HepG2 (cell line): ENCODE results near the gene CKS1B. TPM values are rescaled to one million over a fixed set of nuclear protein-coding genes. Genes with fewer than 3 reads are reported as not detected.

Experiments
- ATAC-seq: fragments of 200-7000 bp; cut with Tn5 transposase; 3 replicates; pipeline ENCODE4 v1.9.1; 2020; ENCODE audit warnings: mild to moderate bottlenecking, moderate library complexity
- BruUV-seq: library from RNA; stranded (reverse); fragments of 400-500 nt; replicated peaks from 2 replicates; lab custom pipeline; 2021; lab: Mats Ljungman, UMichigan
- CTCF ChIA-PET: fragments of 300-600 bp; formaldehyde crosslinking; extraction: SDS; loops from one replicate; lab custom pipeline; 2021; ENCODE audit warnings: low total read pairs, inconsistent platforms, low intra/inter-chr PET ratio; lab: Yijun Ruan, JAX
- POLR2A ChIA-PET: fragments of 350-600 bp; sonication (Branson Sonifier 250); formaldehyde crosslinking; loops from one replicate; lab custom pipeline; 2020; ENCODE audit warnings: antibody characterized with exemption, inconsistent platforms; lab: Yijun Ruan, JAX
- DNase-seq: peaks from one replicate; pipeline ENCODE4 v3.0.0-alpha.2; 2015; ENCODE audit warnings: low spot score
- FAIRE-seq: peaks from 3 replicates; lab custom pipeline; 2011; peaks lifted over from hg19 to GRCh38; lab: Jason Lieb, UNC
- H2AFZ ChIP-seq: one replicate; pipeline ENCODE4 v1.6.1; 2011; ENCODE audit warnings: low read length, inconsistent platforms
- H3K27ac ChIP-seq: fragments of 300-600 bp; 3 replicates; pipeline ENCODE4 v1.8.0; 2011; ENCODE audit warnings: mixed run types, mild to moderate bottlenecking, mixed read lengths, low read length, inconsistent platforms; ENCODE audit not compliant: insufficient read depth; ENCODE audit errors: extremely low read length
- H3K27me3 ChIP-seq, 2 experiments: fragments of 200-600 bp in 1 of 2; 2 replicates in 1 of 2; 3 replicates in 1 of 2; pipeline versions ENCODE4 v1.6.0 to v1.8.0; 2011; ENCODE audit warnings: low read length in 2 of 2, mild to moderate bottlenecking in 2 of 2, moderate library complexity in 2 of 2, inconsistent platforms in 1 of 2; ENCODE audit not compliant: insufficient read depth in 2 of 2, control insufficient read depth in 1 of 2
- H3K36me3 ChIP-seq, 2 experiments: fragments of 200-600 bp in 1 of 2; replicated peaks in 1 of 2; 2 replicates in 1 of 2; 3 replicates in 1 of 2; pipeline versions ENCODE4 v1.5.1 to v1.8.0; 2011; ENCODE audit warnings: low read length in 2 of 2, inconsistent platforms in 1 of 2; ENCODE audit not compliant: insufficient read depth in 2 of 2, control insufficient read depth in 1 of 2
- H3K4me1 ChIP-seq: 2 replicates; pipeline ENCODE4 v1.5.1; 2012; ENCODE audit warnings: low read length, inconsistent platforms; ENCODE audit not compliant: insufficient read depth
- H3K4me2 ChIP-seq: 2 replicates; pipeline ENCODE4 v1.6.0; 2011; ENCODE audit warnings: low read depth, low read length, inconsistent platforms
- H3K4me3 ChIP-seq, 3 experiments: fragments of 200-600 bp in 1 of 3; sonication (generic), shearing (Covaris generic) in 1 of 3; replicated peaks in 1 of 3; 2 replicates each; pipeline ENCODE4 v1.5.1; 2011 to 2016; ENCODE audit warnings: low read length in 3 of 3, inconsistent platforms in 2 of 3, low read depth in 2 of 3, mild to moderate bottlenecking in 2 of 3, control low read depth in 1 of 3, mixed read lengths in 1 of 3; ENCODE audit not compliant: insufficient read depth in 1 of 3
- H3K79me2 ChIP-seq: one replicate; pipeline ENCODE4 v1.6.1; 2011; ENCODE audit warnings: low read length, inconsistent platforms; ENCODE audit not compliant: insufficient read depth
- H3K9ac ChIP-seq: 2 replicates; pipeline ENCODE4 v1.6.0; 2011; ENCODE audit warnings: mild to moderate bottlenecking, low read depth, low read length, inconsistent platforms; ENCODE audit not compliant: insufficient read depth
- H3K9me3 ChIP-seq: 2 replicates; pipeline ENCODE4 v1.5.1; 2012; ENCODE audit warnings: mild to moderate bottlenecking, low read length
- H4K20me1 ChIP-seq: 2 replicates; pipeline ENCODE4 v1.6.0; 2011; ENCODE audit warnings: inconsistent platforms, mild to moderate bottlenecking, low read length, moderate library complexity; ENCODE audit not compliant: insufficient read depth
- BRF2 ChIP-seq: sonication (generic); formaldehyde crosslinking; IDR thresholded peaks from 2 replicates; pipeline ENCODE4 v1.8.1; 2022; ENCODE audit warnings: mild to moderate bottlenecking, missing genetic modification reagents
- CBX2 ChIP-seq, 2 experiments: fragments of 200-600 bp in 1 of 2; sonication (generic); formaldehyde crosslinking in 1 of 2; IDR thresholded peaks; 2 replicates each; pipeline versions ENCODE4 v1.7.0 to v1.8.1; 2018 to 2022; ENCODE audit warnings: low read depth in 2 of 2, low read length in 1 of 2, mild to moderate bottlenecking in 1 of 2, missing genetic modification reagents in 1 of 2
- DDIT3 ChIP-seq: sonication (generic); formaldehyde crosslinking; IDR thresholded peaks from 2 replicates; pipeline ENCODE4 v1.4.0; 2020; ENCODE audit warnings: mild to moderate bottlenecking, missing genetic modification reagents
- GFI1 ChIP-seq: sonication (generic); formaldehyde crosslinking; IDR thresholded peaks from 2 replicates; pipeline ENCODE4 v1.5.0; 2020; ENCODE audit warnings: missing genetic modification reagents, mild to moderate bottlenecking, borderline replicate concordance
- HNF1B ChIP-seq: sonication (generic); formaldehyde crosslinking; IDR thresholded peaks from 2 replicates; pipeline ENCODE4 v1.5.1; 2020; ENCODE audit warnings: mild to moderate bottlenecking, moderate library complexity, missing genetic modification reagents
- MYPOP ChIP-seq: sonication (generic); formaldehyde crosslinking; IDR thresholded peaks from 2 replicates; pipeline ENCODE4 v1.8.1; 2023; ENCODE audit warnings: mild to moderate bottlenecking, moderate library complexity, missing genetic modification reagents
- SETDB1 ChIP-seq: sonication (generic); formaldehyde crosslinking; IDR thresholded peaks from 2 replicates; pipeline ENCODE4 v1.5.1; 2020; ENCODE audit warnings: missing genetic modification reagents, mild to moderate bottlenecking, borderline replicate concordance
- YY1 ChIP-seq: IDR thresholded peaks from 2 replicates; pipeline ENCODE4 v1.6.1; 2011; ENCODE audit warnings: low read length, low read depth, moderate library complexity, mild to moderate bottlenecking; ENCODE audit not compliant: insufficient read depth, insufficient replicate concordance
- ZBTB25 ChIP-seq: IDR thresholded peaks from 2 replicates; pipeline ENCODE4 v1.6.1; 2018; ENCODE audit warnings: missing genetic modification reagents
- ZNF281 ChIP-seq: sonication (generic); formaldehyde crosslinking; IDR thresholded peaks from 2 replicates; pipeline ENCODE4 v1.4.0; 2020; ENCODE audit warnings: missing genetic modification reagents, borderline replicate concordance
- ZNF558 ChIP-seq: sonication (generic); formaldehyde crosslinking; IDR thresholded peaks from 2 replicates; pipeline ENCODE4 v1.9.0; 2022; ENCODE audit warnings: mild to moderate bottlenecking, missing genetic modification reagents, borderline replicate concordance
- WGBS: methylation state at CpG from one replicate; pipeline ENCODE4 v1.1.6; 2017; ENCODE audit warnings: low lambda C conversion rate; 5-methylcytosine and 5-hydroxymethylcytosine counted together
- in situ Hi-C: cut with HindIII; loops from 2 replicates; pipeline ENCODE4 v1.10.0; 2017; ENCODE audit warnings: low pct_unique_long_range_greater_than_20kb; ENCODE audit not compliant: extremely low pct_ligation_motif_present
- intact Hi-C: fragments of 100-400 bp; cut with micrococcal nuclease; formaldehyde crosslinking; loops from one replicate; pipeline ENCODE4 v1.10.0; 2022; ENCODE audit not compliant: unreplicated experiment
- polyA plus RNA-seq, 8 experiments: library from polyadenylated mRNA; depleted of rRNA in 3 of 8; stranded (reverse) in 7 of 8; unstranded in 1 of 8; fragments of >200 nt; fragmentation: Illumina TruSeq in 4 of 8; extraction: Trizol in 4 of 8; gene quantifications; 2 replicates each; pipeline versions ENCODE4 v1.2.1 to v1.2.3, GENCODE V29; 2011 to 2016; ENCODE audit warnings: low read depth in 4 of 8, missing spikeins in 1 of 8, mixed read lengths in 1 of 8; ENCODE audit not compliant: insufficient read depth in 1 of 8
- total RNA-seq, 5 experiments: library from RNA; depleted of rRNA; stranded (reverse); fragments of >200 nt; fragmentation: Illumina TruSeq; extraction: Trizol; gene quantifications; 2 replicates each; pipeline ENCODE4 v1.2.3, GENCODE V29; 2016; ENCODE audit warnings: low read depth in 1 of 5

CKS1B gene
- total and polyA plus RNA-seq, 2 of the 13 experiments (the other 11 are each of a cell fraction or from before 2014, with no cell fraction given) = 217 to 222 TPM

GRCh38 chr1:154999571-155000410 is 25.3 kb downstream of the CKS1B start:
- ATAC-seq = peak; percentile 7; the same call in 2 of the 3 replicates
- H3K4me2 ChIP-seq = peak overlapping the region; percentile 100
- CTCF ChIA-PET = interaction anchor here (2.8 to 6.8 kb wide), 2 partner anchors 18 to 93 kb away, joined by 11 to 54 read pairs; no protein-coding TSS in a partner anchor
- 44% methylated on average over 49 of the region's 50 CpGs for WGBS
- H2AFZ ChIP-seq = no peak overlapping the region
- peaks cover 19% of the 10 kb centered on the region for H3K79me2 ChIP-seq
- in situ Hi-C loops = loop anchor here (5.0 kb wide), 1 partner anchor 37 kb away; the partner anchor contains the start of gene PYGO2
- H4K20me1 ChIP-seq = no peaks in the 10 kb centered on the region
- POLR2A ChIA-PET = interaction anchor here (0.8 to 6.7 kb wide), 17 partner anchors 10 to 127 kb away, joined by 3 to 90 read pairs (median 6); partner anchors contain the start of genes FLAD1, PBXIP1, PMVK and SHC1
- no peaks in the 10 kb centered on the region; a peak in 1 of 5 replicates for H3K27me3 ChIP-seq
- no peaks in the 10 kb centered on the region for H3K9me3 ChIP-seq
- peaks cover 26% of the 10 kb centered on the region for H3K4me1 ChIP-seq
- H3K27ac ChIP-seq = peak overlapping the region; percentile 97
- FAIRE-seq = no peak
- intact Hi-C loops = loop anchor here (1.0 to 5.0 kb wide), 4 partner anchors 26 to 442 kb away; partner anchors contain the start of genes EFNA4, PYGO2 and UBE2Q1
- H3K4me3 ChIP-seq = peak overlapping the region; percentile 72 to 86 (median 84)
- H3K9ac ChIP-seq = peak overlapping the region; percentile 97
- no TSS peak for BruUV-seq
- DNase-seq = peak; percentile 41
- no peaks in the 10 kb centered on the region for H3K36me3 ChIP-seq
- TF ChIP-seq DDIT3 (CRISPR knock-in tag) = no peak
- no peak for TF ChIP-seq BRF2 (CRISPR knock-in tag)
- peak; percentile 46; the same call in 1 of the 2 replicates for TF ChIP-seq ZNF281 (CRISPR knock-in tag)
- no peak for TF ChIP-seq ZNF558 (CRISPR knock-in tag)
- TF ChIP-seq GFI1 = no peak
- TF ChIP-seq SETDB1 (CRISPR knock-in tag) = no peak
- peak; percentile 24; the same call in 1 of the 2 replicates for TF ChIP-seq MYPOP (CRISPR knock-in tag)
- peak; percentile 63; the same call in 1 of the 2 replicates for TF ChIP-seq HNF1B (CRISPR knock-in tag)
- TF ChIP-seq YY1 = peak; percentile 28
- 0 out of 2 replicates have a peak, but pooled peaks have one; percentile 22 for TF ChIP-seq ZBTB25 (CRISPR knock-in tag)
- TF ChIP-seq CBX2 (IDR thresholded peaks at IDR 0.05; ENCODE audit: low read depth, low read length) = no peak
- TF ChIP-seq CBX2 (CRISPR knock-in tag; IDR thresholded peaks at IDR 0.05; ENCODE audit: low read depth) = no peak
